Progenitor cell of endocrine pancreas (in vitro differentiated cells): Measurements from ENCODE around the gene ZBTB5. TPM values are rescaled to one million over a fixed set of nuclear protein-coding genes. Genes with fewer than 3 reads are reported as not detected.
A peak's percentile ranks its signal among the peaks of the same experiment; 100 is the strongest.

Experiments used
- DNase-seq: peaks from one replicate; pipeline ENCODE4 v3.0.0; 2021; ENCODE audit warnings: low spot score; ENCODE audit not compliant: unreplicated experiment
- H3K27ac Mint-ChIP-seq: 2 replicates; pipeline ENCODE4 v1.8.0; 2021; ENCODE audit warnings: mild to moderate bottlenecking, moderate library complexity, mixed read lengths
- H3K27me3 Mint-ChIP-seq: 2 replicates; pipeline ENCODE4 v1.8.0; 2021; ENCODE audit warnings: mixed read lengths
- H3K36me3 Mint-ChIP-seq: 2 replicates; pipeline ENCODE4 v1.8.0; 2022; ENCODE audit warnings: mixed read lengths; ENCODE audit not compliant: insufficient read depth
- H3K4me1 Mint-ChIP-seq: 2 replicates; pipeline ENCODE4 v1.8.0; 2021; ENCODE audit warnings: low read depth, mixed read lengths
- H3K4me3 Mint-ChIP-seq: 2 replicates; pipeline ENCODE4 v1.8.0; 2021; ENCODE audit warnings: low read depth, mild to moderate bottlenecking, moderate library complexity, mixed read lengths
- H3K9me3 Mint-ChIP-seq: 2 replicates; pipeline ENCODE4 v1.8.0; 2021; ENCODE audit warnings: low read depth, mixed read lengths
- CTCF ChIP-seq: fragments of 200-600 bp; sonication (generic); IDR thresholded peaks from one replicate; pipeline ENCODE4 v1.5.0; 2021; ENCODE audit warnings: antibody characterized with exemption, mild to moderate bottlenecking; ENCODE audit not compliant: unreplicated experiment
- total RNA-seq: library from RNA; stranded (reverse); gene quantifications from 2 replicates; pipeline ENCODE4 v1.2.1, GENCODE V29; 2021

The ZBTB5 gene
- total RNA-seq, 1 donor from 2014 or later = 21.2 TPM

- Mint-ChIP-seq H3K4me1 (no peaks in the 10 kb centered on the region), H3K4me3 (no peak overlapping the region), H3K27ac (peak overlapping the region; percentile 52), H3K36me3 (peaks cover 6% of the 10 kb centered on the region), H3K27me3 (no peaks in the 10 kb centered on the region), H3K9me3 (no peaks in the 10 kb centered on the region)
- TF ChIP-seq CTCF = no peak
- DNase-seq = no peak
These were observed 44.3 kb upstream of the ZBTB5 start for GRCh38 chr9:37509536-37509935.

GRCh38 chr9:37508834-37509206 is 43.6 kb upstream of the ZBTB5 start:
- Mint-ChIP-seq H3K27me3 (no peaks in the 10 kb centered on the region), H3K4me3 (no peak overlapping the region), H3K9me3 (no peaks in the 10 kb centered on the region), H3K4me1 (no peaks in the 10 kb centered on the region), H3K36me3 (peaks cover 3% of the 10 kb centered on the region), H3K27ac (peak overlapping the region; percentile 19)
- TF ChIP-seq CTCF = no peak
- DNase-seq = no peak

GRCh38 chr9:37508135-37508833 is 43.0 kb upstream of the ZBTB5 start:
- Mint-ChIP-seq H3K4me1 (no peaks in the 10 kb centered on the region), H3K36me3 (peaks cover 6% of the 10 kb centered on the region), H3K27ac (no peak overlapping the region), H3K9me3 (no peaks in the 10 kb centered on the region), H3K27me3 (no peaks in the 10 kb centered on the region), H3K4me3 (no peak overlapping the region)
- TF ChIP-seq CTCF = no peak
- DNase-seq = no peak

GRCh38 chr9:37507566-37508134 is 42.4 kb upstream of the ZBTB5 start:
- Mint-ChIP-seq H3K9me3 (no peaks in the 10 kb centered on the region), H3K4me3 (no peak overlapping the region), H3K27ac (no peak overlapping the region), H3K27me3 (no peaks in the 10 kb centered on the region), H3K4me1 (no peaks in the 10 kb centered on the region), H3K36me3 (peaks cover 9% of the 10 kb centered on the region)
- no peak for TF ChIP-seq CTCF
- no peak for DNase-seq

GRCh38 chr9:37504605-37505004 is 39.4 kb upstream of the ZBTB5 start:
- H3K36me3 Mint-ChIP-seq = peaks cover 17% of the 10 kb centered on the region
- H3K4me1 Mint-ChIP-seq = no peaks in the 10 kb centered on the region
- H3K4me3 Mint-ChIP-seq = no peak overlapping the region
- H3K9me3 Mint-ChIP-seq = no peaks in the 10 kb centered on the region
- no peaks in the 10 kb centered on the region for H3K27me3 Mint-ChIP-seq
- no peak for TF ChIP-seq CTCF
- no peak overlapping the region for H3K27ac Mint-ChIP-seq
- DNase-seq = no peak
